GM18526 (cell line): ENCODE data around the gene ROBO4.

Source experiments
- POLR2A ChIP-seq: IDR thresholded peaks from 3 replicates; pipeline ENCODE4 v1.6.1; 2011; ENCODE audit not compliant: insufficient read length; ENCODE audit errors: extremely low read depth

The ROBO4 gene

DNA sequence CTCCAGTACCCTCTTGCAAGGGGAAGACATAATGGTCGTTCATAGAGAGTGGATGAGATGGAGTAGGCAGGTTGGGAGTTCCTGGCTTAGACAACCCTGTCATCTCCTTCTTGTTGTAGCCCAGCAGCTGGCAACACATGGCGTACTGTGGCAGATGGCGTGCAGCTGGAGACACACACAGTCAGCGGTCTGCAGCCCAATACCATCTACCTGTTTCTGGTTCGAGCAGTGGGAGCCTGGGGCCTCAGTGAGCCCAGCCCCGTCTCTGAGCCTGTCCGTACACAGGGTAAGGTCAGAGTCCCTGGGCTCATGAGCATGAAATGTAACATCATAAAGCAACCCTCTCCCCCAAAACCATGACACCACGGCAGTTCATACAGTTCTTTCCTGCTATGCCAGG, 23.7 kb downstream of the ROBO4 start:
- no peak for TF ChIP-seq POLR2A

DNA sequence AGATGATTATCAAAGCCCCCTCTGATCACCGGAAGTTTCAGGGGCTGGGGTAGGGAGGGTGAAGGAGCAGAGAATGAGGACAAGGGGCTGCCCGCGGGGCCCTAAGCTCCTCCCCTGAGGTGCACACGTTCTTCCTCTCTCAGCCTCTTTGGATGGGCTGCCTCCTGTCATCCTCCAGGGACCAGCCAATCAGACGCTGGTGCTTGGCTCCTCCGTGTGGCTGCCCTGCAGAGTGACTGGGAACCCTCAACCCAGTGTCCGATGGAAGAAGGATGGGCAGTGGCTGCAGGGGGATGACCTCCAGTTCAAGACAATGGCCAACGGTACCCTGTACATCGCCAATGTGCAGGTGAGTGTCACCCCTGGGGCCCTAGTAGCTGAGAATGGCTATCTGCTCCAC, 24.9 kb downstream of the ROBO4 start:
- TF ChIP-seq POLR2A: no peak

DNA sequence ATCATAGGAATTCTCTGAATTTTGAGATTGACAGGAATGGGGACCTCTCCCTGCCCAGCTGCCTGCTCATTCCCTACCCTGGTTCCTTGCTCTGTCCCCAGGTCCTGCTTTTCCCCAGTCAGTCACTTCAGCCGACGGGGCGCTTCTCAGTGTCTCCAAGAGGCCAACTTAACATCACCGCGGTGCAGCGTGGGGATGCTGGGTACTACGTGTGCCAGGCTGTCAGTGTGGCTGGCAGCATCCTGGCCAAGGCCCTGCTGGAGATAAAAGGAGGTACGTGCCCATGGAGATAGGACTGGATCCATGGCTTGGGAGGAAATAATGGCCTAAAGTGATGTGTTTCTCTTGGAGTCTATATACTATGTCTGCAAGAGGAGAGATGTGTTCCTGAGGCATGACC, 25.4 kb downstream of the ROBO4 start:
- TF ChIP-seq POLR2A: no peak

DNA sequence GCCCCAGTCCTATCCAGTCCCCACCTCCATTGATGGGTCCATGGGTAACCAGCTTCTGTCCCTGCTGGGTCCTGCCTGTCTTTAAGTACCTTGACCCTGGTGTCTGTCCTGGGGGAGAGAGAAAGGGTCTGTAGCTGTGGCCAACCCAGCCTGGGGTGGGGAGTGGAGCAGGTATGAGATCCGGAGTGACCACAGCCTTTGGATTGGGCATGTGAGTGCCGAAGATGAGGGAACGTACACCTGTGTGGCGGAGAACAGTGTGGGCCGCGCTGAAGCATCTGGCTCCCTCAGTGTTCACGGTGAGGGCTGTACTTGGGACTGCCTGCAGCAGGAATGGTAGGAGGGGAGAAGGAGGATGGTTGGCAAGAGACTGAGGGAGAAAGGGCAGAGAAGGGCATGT, 27.2 kb downstream of the ROBO4 start:
- no peak for TF ChIP-seq POLR2A

DNA sequence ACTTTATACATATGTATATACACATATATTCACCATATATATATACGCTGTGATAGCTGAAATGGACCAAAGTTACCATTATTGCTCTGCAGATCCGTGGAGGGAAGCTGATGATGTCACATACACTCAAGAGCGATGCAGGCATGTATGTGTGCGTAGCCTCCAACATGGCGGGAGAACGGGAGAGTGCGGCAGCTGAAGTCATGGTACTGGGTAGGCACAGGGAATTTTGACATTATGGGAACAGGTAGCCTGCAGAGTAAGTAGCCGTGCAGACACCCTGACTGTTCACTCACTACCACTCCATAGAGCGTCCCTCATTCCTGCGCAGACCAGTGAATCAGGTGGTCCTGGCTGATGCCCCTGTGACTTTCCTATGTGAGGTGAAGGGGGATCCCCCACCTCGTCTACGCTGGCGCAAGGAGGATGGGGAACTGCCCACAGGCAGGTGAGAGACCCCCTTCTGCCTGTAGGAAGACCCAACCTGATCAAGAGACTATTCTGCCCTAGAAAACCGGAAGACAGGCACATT, 27.7 kb downstream of the ROBO4 start:
- TF ChIP-seq POLR2A: no peak

- no peak for TF ChIP-seq POLR2A
Measured at GRCh38 chr11:124869331-124869730, 28.3 kb downstream of the ROBO4 start.

GRCh38 chr11:124868331-124869274, 29.1 kb downstream of the ROBO4 start:
- TF ChIP-seq POLR2A: no peak

DNA sequence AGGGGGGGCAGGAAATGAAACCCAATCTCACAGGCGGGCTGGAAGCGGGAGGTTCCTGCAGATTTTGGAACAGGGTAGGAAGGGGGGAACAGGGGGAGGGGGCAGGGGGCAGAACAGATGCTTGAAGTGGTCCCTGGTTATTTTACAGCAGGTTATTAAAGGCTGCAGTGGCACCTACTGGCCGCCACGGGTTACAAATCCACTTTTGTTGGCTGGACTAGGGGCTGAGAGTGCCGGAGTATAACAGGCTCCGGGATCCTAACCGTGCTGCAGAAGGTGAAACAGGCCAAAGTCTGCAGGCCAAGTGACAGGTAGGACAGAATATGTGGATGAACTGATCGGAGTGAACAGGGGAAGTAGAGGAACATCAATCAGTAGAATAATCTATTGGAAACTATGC, 30.0 kb downstream of the ROBO4 start:
- no peak for TF ChIP-seq POLR2A

GRCh38 chr11:124865902-124866851, 31.5 kb downstream of the ROBO4 start:
- no peak for TF ChIP-seq POLR2A

DNA sequence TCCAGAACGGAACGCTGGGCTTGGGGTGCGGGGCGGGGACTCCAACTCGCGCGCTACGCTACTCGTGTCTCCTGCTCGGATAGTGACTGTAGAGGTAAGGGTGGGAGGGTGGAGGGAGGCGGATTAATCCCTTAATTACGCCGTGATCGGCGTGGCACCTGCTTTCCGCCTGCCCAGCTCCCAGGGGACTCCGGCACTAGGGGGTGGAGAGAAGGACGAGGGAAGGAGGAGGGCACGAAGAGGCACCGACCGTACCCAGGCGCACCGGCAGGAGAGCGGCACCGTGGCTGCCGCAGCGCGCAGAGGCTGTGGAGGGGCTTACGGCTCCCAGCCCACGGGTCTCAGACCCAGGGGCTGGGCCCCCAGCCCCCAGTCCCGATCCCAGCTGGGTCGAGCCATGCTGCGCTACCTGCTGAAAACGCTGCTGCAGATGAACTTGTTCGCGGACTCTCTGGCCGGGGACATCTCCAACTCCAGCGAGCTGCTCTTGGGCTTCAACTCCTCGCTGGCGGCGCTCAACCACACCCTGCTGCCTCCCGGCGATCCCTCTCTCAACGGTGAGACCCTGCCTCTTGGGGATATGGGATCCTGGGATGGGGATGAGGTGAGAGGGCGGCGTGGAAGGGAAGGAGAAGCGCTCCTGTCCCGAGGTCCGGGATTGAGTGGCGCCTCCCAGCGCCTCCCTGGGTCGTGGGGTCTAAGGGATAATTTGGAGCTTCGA, 32.3 kb downstream of the ROBO4 start, which contains the start of gene ROBO3:
Gene ROBO3, plus strand, starts transcription at position 252 of the 721 bp plus-strand sequence. Its CDS starts 146 bp downstream, at position 398.
- no peak for TF ChIP-seq POLR2A

DNA sequence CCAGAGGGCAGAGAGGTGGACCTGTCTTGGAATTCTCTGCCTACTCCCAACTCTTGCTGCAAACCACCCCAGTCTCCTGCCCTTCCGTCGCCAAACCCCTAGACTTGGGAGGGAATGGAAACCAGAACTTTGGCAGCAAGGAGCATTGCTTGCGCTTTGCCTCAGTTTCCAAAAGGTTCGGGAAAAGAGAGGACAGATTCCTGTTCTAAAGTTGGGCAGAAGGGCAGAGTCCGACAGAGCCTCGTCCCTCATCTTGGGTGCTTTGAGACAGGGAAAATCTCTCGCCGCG, 32.8 kb downstream of the ROBO4 start:
- TF ChIP-seq POLR2A: no peak

GRCh38 chr11:124864176-124864891, 33.3 kb downstream of the ROBO4 start:
- TF ChIP-seq POLR2A: no peak

DNA sequence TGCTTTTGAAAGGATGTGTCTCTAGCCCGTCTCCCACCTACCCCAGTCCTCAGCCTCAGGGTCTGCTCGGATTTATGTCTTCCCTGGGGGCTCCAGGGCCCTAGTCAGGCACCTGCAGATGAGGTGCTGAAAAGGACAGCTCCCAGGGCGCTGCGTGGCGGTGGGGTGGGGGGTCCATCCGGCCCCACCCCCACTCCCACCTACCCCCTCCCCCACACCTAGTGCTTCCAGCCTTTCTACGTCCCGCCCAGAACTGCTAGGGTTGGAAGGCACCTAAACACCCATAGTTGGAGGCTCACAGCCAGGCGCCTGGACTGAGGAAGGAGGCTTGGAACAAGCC, 33.9 kb downstream of the ROBO4 start:
- no peak for TF ChIP-seq POLR2A

GRCh38 chr11:124863137-124863825, 34.4 kb downstream of the ROBO4 start:
- TF ChIP-seq POLR2A: no peak
